ENCODE results near the gene UROC1. TPM values are rescaled to one million over a fixed set of nuclear protein-coding genes. Genes with fewer than 3 reads are reported as not detected.

UROC1 gene
- total and polyA plus RNA-seq, 2 of the 13 experiments (the other 11 are each of a cell fraction or from before 2014, with no cell fraction given) = 0.71 to 1.3 TPM

DNA sequence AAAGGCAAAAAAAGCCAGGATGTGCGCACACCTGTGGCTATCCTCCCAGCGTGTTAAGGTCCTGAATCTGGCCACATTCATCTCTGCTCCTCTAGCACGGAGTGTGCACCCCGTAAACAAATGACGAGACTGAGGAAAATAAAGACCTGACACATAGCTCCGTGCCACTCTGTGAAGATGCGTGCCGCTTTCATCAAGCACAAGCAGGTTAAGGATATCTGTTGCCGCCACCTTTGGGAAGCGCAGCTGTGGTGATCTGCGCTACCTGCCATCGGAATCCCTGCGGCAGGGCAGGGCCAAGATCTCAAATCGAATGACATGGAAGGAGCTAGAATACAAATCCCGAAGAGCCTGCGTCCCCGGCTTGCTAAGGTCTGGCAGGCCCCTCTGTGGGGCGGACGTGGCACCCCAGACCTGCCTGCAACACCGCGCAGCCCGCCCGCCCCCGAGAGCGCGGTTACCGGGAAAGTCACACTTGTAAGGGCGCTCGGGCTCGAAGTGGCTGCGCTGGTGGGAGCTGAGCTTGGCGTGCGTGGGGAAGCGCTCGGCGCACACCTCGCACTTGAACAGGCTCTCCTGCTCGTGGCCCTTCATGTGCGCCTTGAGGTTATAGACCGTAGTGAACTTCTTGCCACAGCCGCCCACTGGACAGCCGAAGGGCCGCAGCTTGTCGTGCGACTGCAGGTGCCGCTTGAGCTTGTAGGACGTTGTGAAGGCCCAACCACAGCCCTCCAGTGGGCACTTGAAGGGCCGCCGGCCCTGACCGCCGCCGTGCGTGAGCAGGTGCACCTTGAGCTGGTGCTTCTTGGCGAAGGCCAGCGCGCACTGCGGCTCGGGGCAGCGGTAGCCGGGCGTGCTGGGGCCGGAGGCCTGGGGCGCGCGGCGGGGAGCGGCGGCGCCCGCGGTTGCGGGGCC, 42.8 kb downstream of the UROC1 start (continued):
- TF ChIP-seq CBX5 (CRISPR knock-in tag; IDR thresholded peaks at IDR 0.05; ENCODE audit: borderline replicate concordance) (no peak), TBP (CRISPR knock-in tag; IDR thresholded peaks at IDR 0.05) (no peak), RELA (CRISPR knock-in tag; IDR thresholded peaks at IDR 0.05) (no peak), CREB1 (IDR thresholded peaks at IDR 0.05) (no peak), CREB1 (CRISPR knock-in tag; IDR thresholded peaks at IDR 0.05) (no peak), ZNF792 (CRISPR knock-in tag; IDR thresholded peaks at IDR 0.05) (no peak), PRPF4 (IDR thresholded peaks at IDR 0.05; ENCODE audit: low read depth, low read length, poor library complexity, severe bottlenecking) (no peak), SIX1 (CRISPR knock-in tag; IDR thresholded peaks at IDR 0.05; ENCODE audit: borderline replicate concordance) (no peak), ZNF777 (CRISPR knock-in tag; IDR thresholded peaks at IDR 0.05) (peak; percentile 37), ATF2 (CRISPR knock-in tag; IDR thresholded peaks at IDR 0.05) (no peak), ZNF318 (CRISPR knock-in tag; IDR thresholded peaks at IDR 0.05) (no peak), MTA3 (CRISPR knock-in tag; IDR thresholded peaks at IDR 0.05) (no peak), ATRX (CRISPR knock-in tag; IDR thresholded peaks at IDR 0.05; ENCODE audit: borderline replicate concordance) (no peak), NR2F2 (IDR thresholded peaks at IDR 0.05; ENCODE audit: borderline replicate concordance, low read depth) (no peak)
- TF ChIP-seq, protein P1, sequence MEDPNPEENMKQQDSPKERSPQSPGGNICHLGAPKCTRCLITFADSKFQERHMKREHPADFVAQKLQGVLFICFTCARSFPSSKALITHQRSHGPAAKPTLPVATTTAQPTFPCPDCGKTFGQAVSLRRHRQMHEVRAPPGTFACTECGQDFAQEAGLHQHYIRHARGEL (CRISPR knock-in tag; IDR thresholded peaks at IDR 0.05) = no peak
- TF ChIP-seq, protein P2, sequence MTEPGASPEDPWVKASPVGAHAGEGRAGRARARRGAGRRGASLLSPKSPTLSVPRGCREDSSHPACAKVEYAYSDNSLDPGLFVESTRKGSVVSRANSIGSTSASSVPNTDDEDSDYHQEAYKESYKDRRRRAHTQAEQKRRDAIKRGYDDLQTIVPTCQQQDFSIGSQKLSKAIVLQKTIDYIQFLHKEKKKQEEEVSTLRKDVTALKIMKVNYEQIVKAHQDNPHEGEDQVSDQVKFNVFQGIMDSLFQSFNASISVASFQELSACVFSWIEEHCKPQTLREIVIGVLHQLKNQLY (CRISPR knock-in tag; IDR thresholded peaks at IDR 0.05) = no peak
- TF ChIP-seq, protein P3, sequence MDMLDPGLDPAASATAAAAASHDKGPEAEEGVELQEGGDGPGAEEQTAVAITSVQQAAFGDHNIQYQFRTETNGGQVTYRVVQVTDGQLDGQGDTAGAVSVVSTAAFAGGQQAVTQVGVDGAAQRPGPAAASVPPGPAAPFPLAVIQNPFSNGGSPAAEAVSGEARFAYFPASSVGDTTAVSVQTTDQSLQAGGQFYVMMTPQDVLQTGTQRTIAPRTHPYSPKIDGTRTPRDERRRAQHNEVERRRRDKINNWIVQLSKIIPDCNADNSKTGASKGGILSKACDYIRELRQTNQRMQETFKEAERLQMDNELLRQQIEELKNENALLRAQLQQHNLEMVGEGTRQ (IDR thresholded peaks at IDR 0.05; ENCODE audit: low read depth, low read length) = no peak
- TF ChIP-seq, protein P3 (CRISPR knock-in tag; IDR thresholded peaks at IDR 0.05; ENCODE audit: borderline replicate concordance) = no peak
